GM19395 (cell line): Measurements from ENCODE around the gene TRPM2.

ENCODE experiments used
- ATAC-seq: cut with Tn5 transposase; IDR thresholded peaks from one replicate; pipeline ENCODE4 v1.9.1; 2021; ENCODE audit warnings: mild to moderate bottlenecking, moderate library complexity; ENCODE audit not compliant: unreplicated experiment

The TRPM2 gene

GRCh38 chr21:44370786-44371410 lies 17.5 kb downstream of the TRPM2 start:
- ATAC-seq, result no peak

DNA sequence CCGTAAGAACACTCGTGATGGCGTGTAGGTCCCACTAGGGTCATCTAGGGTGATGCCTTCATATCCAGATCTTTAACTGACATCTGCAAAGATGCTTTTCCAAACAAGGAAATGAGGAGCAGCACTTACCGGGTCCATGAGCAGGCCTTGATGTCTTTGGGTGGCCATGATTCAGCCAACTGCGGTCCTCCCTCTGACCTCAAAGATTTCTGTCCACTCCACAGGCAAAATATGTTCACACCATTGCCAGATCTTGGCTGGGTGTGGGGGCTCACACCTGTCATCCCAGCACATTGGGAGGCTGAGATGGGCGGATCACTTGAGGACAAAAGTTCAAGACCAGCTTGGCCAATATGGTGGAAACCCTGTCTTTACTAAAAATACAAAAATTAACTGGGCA lies 18.2 kb downstream of the TRPM2 start:
- ATAC-seq, result no peak

GRCh38 chr21:44372616-44373015 lies 19.2 kb downstream of the TRPM2 start:
- no peak for ATAC-seq

DNA sequence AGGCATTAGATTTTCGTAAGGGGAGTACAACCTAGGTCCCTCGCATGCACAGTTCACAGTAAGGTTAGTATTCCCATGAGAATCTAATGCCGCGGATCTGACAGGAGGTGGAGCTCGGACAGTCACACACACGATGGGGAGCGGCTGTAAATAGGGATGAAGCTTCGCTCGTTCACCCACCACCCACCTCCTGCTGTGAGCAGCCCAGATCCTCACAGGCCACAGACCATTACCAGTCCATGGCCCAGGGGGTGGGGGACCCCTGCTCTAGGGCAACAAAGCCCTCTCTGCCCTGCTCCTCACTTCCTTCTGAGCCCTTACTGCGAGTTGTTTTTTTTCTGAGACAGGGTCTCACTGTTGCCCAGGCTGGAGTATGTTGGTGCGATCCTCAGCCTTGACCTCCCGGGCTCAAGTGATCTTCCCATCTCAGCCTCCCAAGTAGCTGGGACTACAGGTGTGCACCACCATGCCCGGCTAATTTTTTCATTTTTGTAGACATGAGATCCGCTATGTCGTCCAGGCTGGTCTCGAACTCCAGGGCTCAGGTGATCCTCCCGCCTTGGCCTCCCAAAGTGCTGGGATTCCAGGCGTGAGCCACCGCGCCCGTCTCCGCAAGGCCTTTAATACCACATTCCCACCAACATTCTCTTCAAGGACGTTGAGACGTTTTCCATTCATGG lies 21.3 kb downstream of the TRPM2 start:
- ATAC-seq, result no peak

DNA sequence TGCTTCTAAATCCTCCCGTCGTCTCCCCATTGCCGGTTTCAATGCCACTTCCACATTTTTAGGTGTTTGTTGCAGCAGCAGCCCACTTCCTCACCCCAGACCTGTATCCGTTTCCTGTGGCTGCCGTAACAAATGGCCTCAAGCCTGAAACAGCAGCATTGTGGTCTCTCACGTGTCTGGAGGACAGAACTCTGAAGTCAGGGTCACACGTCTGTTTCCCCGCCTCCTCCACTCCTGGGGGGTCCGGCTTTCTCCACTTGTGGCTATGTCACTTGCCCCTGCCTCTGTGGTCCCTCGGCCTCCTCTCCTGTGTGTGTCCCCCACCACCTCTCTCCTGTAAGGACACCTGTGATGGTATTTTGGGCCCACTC lies 21.8 kb downstream of the TRPM2 start:
- ATAC-seq, result no peak

DNA sequence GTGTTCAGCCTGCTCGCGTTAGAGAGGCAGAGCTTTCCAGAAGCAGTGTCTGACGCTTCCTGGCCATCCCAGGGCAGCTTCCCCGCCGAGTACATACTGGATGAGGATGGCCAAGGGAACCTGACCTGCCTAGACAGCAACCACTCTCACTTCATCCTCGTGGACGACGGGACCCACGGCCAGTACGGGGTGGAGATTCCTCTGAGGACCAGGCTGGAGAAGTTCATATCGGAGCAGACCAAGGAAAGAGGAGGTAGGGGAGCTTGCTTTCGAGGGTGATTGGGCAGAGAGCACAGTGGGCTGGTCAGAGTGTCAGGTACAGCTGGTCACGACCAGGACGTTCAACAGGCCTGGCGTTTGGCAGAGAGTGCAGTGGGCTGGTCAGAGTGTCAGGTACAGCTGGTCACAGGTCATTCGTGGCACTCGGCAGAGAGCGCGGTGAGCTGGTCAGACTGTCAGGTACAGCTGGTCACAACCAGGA lies 22.4 kb downstream of the TRPM2 start:
- no peak for ATAC-seq

- no peak for ATAC-seq
Observed at GRCh38 chr21:44376606-44377005, 23.2 kb downstream of the TRPM2 start.

- no peak for ATAC-seq
Observed at GRCh38 chr21:44377201-44377921, 23.9 kb downstream of the TRPM2 start.

DNA sequence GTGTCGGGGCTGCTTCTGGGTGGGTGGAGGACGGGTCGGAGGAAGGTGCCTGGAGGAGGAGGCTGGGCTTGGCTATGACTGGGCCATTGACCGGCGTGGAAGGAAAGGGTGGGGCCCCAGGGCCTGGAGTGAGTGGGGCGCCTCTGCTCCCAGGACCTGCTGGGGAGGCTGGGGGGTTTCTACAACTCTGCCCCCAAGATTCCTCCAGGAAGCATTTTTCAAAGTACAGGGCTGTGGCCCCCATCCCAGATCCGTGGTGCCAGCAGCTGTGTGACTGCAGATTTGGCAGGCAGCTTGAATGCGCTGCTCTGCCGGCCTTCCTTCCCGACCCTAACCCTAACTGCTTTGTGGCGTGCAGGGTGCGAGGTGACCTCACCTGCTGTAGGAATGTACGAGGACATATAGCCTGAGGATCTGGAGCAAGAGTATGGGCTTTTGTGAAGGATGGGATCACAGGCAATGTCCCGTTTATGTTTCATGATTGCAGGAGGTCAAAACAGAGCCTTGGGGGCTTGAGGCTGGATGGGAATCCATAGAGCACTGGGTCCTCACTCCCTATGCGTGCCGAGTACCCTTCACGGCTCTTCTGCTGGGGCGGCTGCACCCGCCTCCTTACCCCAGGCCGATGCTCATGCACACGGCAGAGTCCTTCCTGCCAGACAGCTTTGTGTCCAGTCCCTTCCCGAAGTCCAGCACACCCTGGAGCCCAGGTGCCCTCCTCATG lies 24.7 kb downstream of the TRPM2 start:
- no peak for ATAC-seq

DNA sequence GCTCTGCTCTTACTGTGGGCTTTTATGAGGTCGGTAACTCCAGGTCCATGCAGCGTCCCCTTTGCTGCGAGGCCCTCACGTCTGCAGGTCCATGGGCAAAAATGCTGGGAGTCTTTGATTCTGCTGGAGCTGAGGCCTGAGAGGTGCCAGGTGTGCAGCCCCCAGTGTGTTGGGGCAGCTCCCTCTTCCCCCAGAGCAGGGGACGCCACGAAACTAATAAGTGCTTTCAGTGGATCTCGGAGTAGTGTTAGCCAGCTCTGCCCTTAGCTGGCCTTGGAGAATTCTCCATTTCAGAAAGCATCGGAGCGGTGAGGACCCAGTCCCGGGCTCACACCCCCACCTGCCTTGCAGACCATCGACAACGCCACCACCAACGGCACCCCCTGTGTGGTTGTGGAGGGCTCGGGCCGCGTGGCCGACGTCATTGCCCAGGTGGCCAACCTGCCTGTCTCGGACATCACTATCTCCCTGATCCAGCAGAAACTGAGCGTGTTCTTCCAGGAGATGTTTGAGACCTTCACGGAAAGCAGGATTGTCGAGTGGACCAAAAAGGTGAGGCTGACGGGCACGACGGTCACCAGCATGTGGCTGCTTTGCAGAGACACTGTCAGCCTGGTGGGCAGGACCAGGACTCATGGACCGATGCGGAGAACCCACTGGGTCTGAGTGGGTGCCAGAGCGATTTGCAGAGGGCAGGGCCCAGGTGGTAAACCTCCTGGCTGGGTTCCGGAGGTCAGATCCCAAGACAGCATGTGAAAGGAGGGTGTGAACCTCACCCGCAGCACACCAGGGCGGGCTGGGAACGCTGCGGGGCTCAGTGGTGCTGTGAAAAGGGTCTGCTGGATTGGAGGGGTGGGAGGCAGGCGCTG lies 25.5 kb downstream of the TRPM2 start:
- no peak for ATAC-seq

- no peak for ATAC-seq
Observed at GRCh38 chr21:44379515-44379848, 26.1 kb downstream of the TRPM2 start.

DNA sequence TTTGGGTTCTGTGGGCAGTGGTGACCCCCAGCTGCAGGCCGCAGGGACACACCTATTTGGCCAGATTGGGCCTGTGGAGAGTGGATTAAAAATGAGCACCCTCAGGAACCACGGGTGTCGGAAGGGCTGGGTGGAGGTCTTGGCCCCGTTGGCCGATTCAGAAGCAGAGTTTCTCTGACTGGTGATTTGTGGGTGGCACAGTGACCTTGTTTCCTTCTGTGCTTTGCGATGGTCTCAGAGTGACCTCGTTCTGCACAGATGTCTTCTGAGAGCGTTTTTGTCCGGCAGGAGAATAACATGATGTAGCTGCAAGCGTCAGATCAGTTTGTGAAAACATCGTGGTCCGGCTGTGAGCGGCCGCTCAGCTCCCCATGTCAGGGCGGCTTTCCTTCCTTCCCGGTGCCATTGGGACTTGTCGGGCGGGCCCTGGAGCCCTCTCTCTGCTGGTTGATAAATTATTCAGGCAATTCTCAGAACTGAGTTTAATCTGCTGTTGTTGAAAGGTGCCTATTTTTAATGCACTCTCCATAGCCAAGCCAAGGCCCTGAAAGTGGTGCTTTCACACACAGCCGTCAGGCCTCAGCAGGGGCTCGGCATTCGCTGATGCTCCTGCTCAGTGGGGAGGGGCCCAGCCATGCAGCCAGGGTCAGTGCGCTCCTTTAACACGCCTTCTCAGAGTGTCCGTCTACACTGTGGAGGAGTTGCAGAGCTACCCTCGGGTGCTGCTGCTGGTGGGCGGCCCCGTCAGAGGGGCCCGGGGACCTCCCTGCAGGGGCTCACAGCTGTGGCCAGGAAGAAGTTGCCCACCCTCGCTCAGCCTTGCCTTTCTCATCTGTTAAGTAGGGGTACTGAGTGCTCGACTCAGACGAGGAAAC lies 26.8 kb downstream of the TRPM2 start:
- ATAC-seq, result no peak

DNA sequence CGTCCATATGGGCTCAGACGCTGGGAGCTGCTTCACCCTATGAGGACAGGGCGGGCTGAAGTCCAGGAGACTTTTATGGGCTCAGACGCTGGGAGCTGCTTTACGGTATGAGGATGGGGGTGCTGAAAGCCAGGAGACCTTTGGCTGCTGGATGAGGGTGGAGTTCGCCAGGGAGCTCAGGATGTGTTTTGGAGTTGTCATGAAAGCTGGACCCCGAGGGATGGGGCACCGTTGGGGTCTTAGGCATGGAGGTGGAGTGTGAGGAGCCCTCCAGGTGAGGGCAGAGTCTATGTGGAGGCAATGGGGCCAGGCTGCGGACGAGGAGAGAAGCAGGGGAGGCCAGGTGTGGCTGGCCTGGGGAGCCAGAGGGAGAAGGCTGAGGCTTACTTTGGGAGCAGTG lies 27.5 kb downstream of the TRPM2 start:
- ATAC-seq, result no peak

DNA sequence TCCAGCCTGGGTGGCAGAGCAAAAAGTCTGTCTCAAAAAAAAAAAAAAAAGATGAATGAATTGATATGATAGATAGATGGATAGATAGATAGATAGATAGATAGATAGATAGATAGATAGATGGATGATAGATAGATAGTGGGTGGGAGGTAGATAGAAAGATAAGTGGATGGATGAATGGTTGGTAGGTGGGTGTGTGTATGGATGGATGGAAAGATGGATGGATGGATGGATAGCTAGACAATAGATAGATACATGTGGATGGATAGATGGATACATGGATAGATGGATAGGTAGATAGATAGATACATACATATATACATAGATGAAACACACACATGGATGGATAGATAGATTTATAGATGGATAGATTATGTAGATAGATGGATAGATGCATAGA lies 28.5 kb downstream of the TRPM2 start:
- no peak for ATAC-seq

DNA sequence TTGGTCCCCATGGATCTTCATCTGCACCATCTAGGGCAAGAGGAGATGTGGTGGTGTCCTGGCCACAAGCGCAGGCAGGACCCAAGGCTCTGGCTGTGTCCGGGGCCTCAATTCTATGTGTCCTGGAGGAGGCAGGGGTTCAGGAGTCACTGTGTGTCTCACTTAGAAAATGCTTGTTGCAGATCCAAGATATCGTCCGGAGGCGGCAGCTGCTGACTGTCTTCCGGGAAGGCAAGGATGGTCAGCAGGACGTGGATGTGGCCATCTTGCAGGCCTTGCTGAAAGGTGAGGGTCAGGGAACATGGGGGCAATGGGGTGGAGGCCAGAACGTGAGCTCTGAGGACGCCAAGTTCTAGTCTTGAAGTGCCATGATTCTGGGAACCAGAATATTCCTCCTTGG lies 29.1 kb downstream of the TRPM2 start:
- no peak for ATAC-seq

DNA sequence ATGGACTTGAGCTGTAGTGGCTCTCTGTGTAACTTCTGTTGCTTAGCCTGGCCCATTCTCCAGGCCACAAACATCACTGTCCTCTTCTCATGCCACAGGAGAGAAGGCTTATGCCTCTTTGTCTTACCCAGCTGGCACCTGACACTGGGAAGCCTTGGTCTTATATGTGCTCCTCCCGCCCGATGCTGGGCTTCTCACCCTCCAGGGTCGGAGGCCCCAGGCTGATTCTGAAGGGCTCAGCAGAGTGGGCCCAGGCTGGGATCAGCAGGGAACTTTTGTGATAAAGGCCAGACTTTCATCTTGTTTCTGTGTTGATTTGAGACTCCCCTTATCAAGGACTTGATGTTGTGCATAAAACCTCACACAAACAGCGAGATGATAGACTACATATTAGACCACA lies 29.8 kb downstream of the TRPM2 start:
- ATAC-seq, result no peak

DNA sequence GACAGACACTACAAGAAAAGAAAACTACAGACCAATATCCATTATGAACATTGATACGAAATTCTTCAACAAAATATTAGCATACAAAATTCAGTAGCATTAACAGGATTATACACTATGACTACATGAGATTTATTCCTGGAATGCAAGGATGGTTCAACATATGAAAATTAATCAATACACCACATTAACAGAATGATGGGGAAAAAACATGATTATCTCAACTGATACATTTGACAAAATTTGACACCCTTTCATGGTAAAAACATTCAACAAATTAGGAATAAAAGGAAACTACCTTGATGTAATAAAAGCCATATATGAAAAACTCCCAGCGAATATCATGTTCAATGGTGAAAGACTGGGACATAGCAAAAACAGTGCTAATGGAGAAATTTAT lies 31.5 kb downstream of the TRPM2 start:
- no peak for ATAC-seq

DNA sequence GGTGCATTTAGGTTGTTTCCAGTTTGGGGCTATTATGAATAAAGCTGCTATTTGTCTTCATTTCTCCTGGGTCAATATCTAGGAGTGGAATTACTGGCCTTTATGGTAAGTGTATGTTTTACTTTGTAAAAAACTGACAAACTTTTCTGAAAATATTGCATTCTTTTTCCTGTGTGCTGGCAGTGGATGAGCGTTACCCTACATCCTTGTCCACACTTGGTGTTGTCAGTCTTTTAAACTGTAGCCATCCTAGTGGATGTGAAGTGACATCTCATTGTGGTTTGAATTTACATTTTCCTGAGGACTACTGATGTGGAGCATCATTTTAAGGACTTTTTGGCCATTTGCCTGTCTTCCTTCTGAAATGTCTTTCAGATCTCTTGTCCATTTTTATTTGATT lies 35.9 kb downstream of the TRPM2 start:
- no peak for ATAC-seq

DNA sequence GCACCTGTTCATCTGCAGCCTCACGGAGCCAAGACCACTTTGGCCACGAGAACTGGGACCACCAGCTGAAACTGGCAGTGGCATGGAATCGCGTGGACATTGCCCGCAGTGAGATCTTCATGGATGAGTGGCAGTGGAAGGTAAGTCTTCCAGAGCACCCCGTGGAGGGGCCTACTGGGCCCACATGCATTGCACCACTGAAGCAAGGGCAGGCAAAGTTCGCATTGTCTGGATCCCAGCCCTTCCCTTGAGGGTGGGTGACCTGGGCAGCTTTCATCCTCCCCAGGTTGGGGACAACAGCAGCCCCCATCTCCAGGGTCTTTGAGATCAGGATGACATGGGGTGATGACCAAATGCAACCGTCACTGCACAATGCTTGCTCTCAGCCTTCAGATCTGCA lies 37.5 kb downstream of the TRPM2 start:
- ATAC-seq, result no peak
